H1 (cell line): Measurements from ENCODE around the gene FANCM. TPM values are rescaled to one million over a fixed set of nuclear protein-coding genes. Genes with fewer than 3 reads are reported as not detected.

Source experiments
- BCL11A ChIP-seq, 2 experiments: IDR thresholded peaks; one replicate each; pipeline ENCODE4 v1.6.1; 2011; ENCODE audit warnings: low read depth in 2 of 2, low read length in 2 of 2, mild to moderate bottlenecking in 2 of 2
- CBX5 ChIP-seq: fragments of 300-800, 300-1000 bp; sonication (generic); IDR thresholded peaks from 2 replicates; pipeline ENCODE4 v1.7.1; 2016; ENCODE audit warnings: antibody characterized with exemption, low read length, low read depth
- CHD1 ChIP-seq: IDR thresholded peaks from 2 replicates; pipeline ENCODE4 v1.6.1; 2012; ENCODE audit warnings: low read depth, low read length, improper control_type of control experiment
- CHD7 ChIP-seq: fragments of 300-600 bp; sonication (generic); IDR thresholded peaks from 2 replicates; pipeline ENCODE4 v1.7.1; 2012; ENCODE audit warnings: low read length, moderate library complexity, mild to moderate bottlenecking, inconsistent platforms; ENCODE audit not compliant: insufficient replicate concordance
- EP300 ChIP-seq, 2 experiments: IDR thresholded peaks; 1 replicate in 1 of 2; 2 replicates in 1 of 2; pipeline ENCODE4 v1.6.1; 2011 to 2012; ENCODE audit warnings: low read depth in 2 of 2, low read length in 2 of 2, mild to moderate bottlenecking in 2 of 2, borderline replicate concordance in 1 of 2, inconsistent platforms in 1 of 2, moderate library complexity in 1 of 2
- GABPA ChIP-seq: IDR thresholded peaks from 2 replicates; pipeline ENCODE4 v1.6.1; 2011; ENCODE audit warnings: mild to moderate bottlenecking, low read length, moderate library complexity, borderline replicate concordance; ENCODE audit not compliant: insufficient read depth
- GTF2F1 ChIP-seq: IDR thresholded peaks from 2 replicates; pipeline ENCODE4 v1.6.1; 2012; ENCODE audit warnings: low read depth, low read length, improper control_type of control experiment, borderline replicate concordance
- HDAC6 ChIP-seq: IDR thresholded peaks from one replicate; pipeline ENCODE4 v1.7.1; 2012; ENCODE audit warnings: low read depth, mild to moderate bottlenecking, inconsistent platforms, low read length, moderate library complexity
- KDM1A ChIP-seq: fragments of 200-600, 300-600 bp; sonication (generic); IDR thresholded peaks from 2 replicates; pipeline ENCODE4 v1.7.1; 2016; ENCODE audit warnings: mild to moderate bottlenecking, low read length, borderline replicate concordance
- KDM4A ChIP-seq: IDR thresholded peaks from one replicate; pipeline ENCODE4 v1.7.1; 2012; ENCODE audit warnings: low read depth, mild to moderate bottlenecking, moderate library complexity, low read length, inconsistent platforms; ENCODE audit not compliant: severe bottlenecking
- SRF ChIP-seq: IDR thresholded peaks from 2 replicates; pipeline ENCODE4 v1.6.1; 2011; ENCODE audit warnings: mild to moderate bottlenecking, low read depth, low read length, moderate library complexity
- polyA plus RNA-seq, 7 experiments: library from polyadenylated mRNA; depleted of rRNA in 3 of 7; stranded (reverse) in 5 of 7; unstranded in 2 of 7; fragments of >200 nt in 5 of 7; fragments of 200-250 nt in 2 of 7; gene quantifications; 1 replicate in 5 of 7; 2 replicates in 1 of 7; 4 replicates in 1 of 7; pipeline versions ENCODE4 v1.2.1 to v1.2.3, GENCODE V29; 2011 to 2013; ENCODE audit warnings: missing spikeins in 2 of 7, mixed read lengths in 2 of 7
- total RNA-seq: library from RNA; stranded (reverse); fragmentation: NEBNext Ultra II Directional; extraction: Animal tissue kit (Norgen Biotek cat#: 25700); gene quantifications from 2 replicates; pipeline ENCODE4 v1.2.1, GENCODE V29; 2021

The FANCM gene
- total and polyA plus RNA-seq, 2 of the 8 experiments (the other 6 are each of a cell fraction or from before 2014, with no cell fraction given) = 3.2 to 10.5 TPM

GRCh38 chr14:45199230-45199629 lies 63.5 kb downstream of the FANCM start (continued):
- no peak for TF ChIP-seq CHD7
- no peak for TF ChIP-seq KDM4A
- no peak for TF ChIP-seq EP300 (IDR thresholded peaks at IDR 0.05; ENCODE audit: borderline replicate concordance in 1 of 2, low read depth in 2 of 2, low read length in 2 of 2)
- TF ChIP-seq BCL11A (IDR thresholded peaks at IDR 0.05; ENCODE audit: low read depth in 2 of 2, low read length in 2 of 2) = no peak
- TF ChIP-seq HDAC6 = no peak
- no peak for TF ChIP-seq SRF
- TF ChIP-seq GTF2F1 = no peak
- no peak for TF ChIP-seq CBX5
- no peak for TF ChIP-seq CHD1
- TF ChIP-seq KDM1A = no peak
- no peak for TF ChIP-seq GABPA
